MCF 10A (cell line): ENCODE measurements around the gene PTPRN2. TPM values are rescaled to one million over a fixed set of nuclear protein-coding genes. Genes with fewer than 3 reads are reported as not detected.

Experiments used
- BruUV-seq: library from RNA; stranded (reverse); fragments of 400-500 nt; replicated peaks from 2 replicates; lab custom pipeline; 2021; lab: Mats Ljungman, UMichigan
- CTCF ChIA-PET: fragments of 300-600 bp; sonication (Branson Sonifier 250); formaldehyde crosslinking; extraction: SDS; loops from one replicate; lab custom pipeline; 2021; ENCODE audit warnings: antibody characterized with exemption, inconsistent platforms; lab: Yijun Ruan, JAX
- POLR2A ChIA-PET: fragments of 300-600, 350-650 bp; sonication (Branson Sonifier 250); formaldehyde crosslinking; extraction: SDS; loops from one replicate; lab custom pipeline; 2020; ENCODE audit warnings: antibody characterized with exemption, inconsistent platforms; lab: Yijun Ruan, JAX
- DNase-seq: peaks from one replicate; pipeline ENCODE4 v3.0.0-alpha.2; 2018; ENCODE audit not compliant: unreplicated experiment
- H3K27ac Mint-ChIP-seq: one replicate; pipeline ENCODE4 v1.8.0; 2022; ENCODE audit warnings: mild to moderate bottlenecking, low read depth, mixed read lengths; ENCODE audit not compliant: unreplicated experiment
- H3K27me3 Mint-ChIP-seq: one replicate; pipeline ENCODE4 v1.8.0; 2022; ENCODE audit warnings: mixed read lengths; ENCODE audit not compliant: insufficient read depth, unreplicated experiment
- H3K36me3 Mint-ChIP-seq: one replicate; pipeline ENCODE4 v1.8.0; 2022; ENCODE audit warnings: mild to moderate bottlenecking, moderate library complexity, mixed read lengths; ENCODE audit not compliant: insufficient read depth, unreplicated experiment
- H3K4me1 Mint-ChIP-seq: one replicate; pipeline ENCODE4 v1.8.0; 2022; ENCODE audit warnings: mixed read lengths; ENCODE audit not compliant: insufficient read depth, unreplicated experiment
- H3K4me3 Mint-ChIP-seq: one replicate; pipeline ENCODE4 v1.8.0; 2022; ENCODE audit warnings: mild to moderate bottlenecking, moderate library complexity, mixed read lengths; ENCODE audit not compliant: unreplicated experiment
- H3K9me3 Mint-ChIP-seq: one replicate; pipeline ENCODE4 v1.8.0; 2022; ENCODE audit warnings: mixed read lengths; ENCODE audit not compliant: unreplicated experiment
- intact Hi-C: fragments of 100-400 bp; cut with micrococcal nuclease; formaldehyde crosslinking; loops from 2 replicates; pipeline ENCODE4 v1.14.1; 2022
- total RNA-seq: library from RNA; stranded (reverse); gene quantifications from 2 replicates; pipeline ENCODE4 v1.2.3, GENCODE V29; 2022
- TF ChIP-seq, protein P1 (sequence below): fragments of 200-600 bp; IDR thresholded peaks from one replicate; pipeline ENCODE4 v1.8.0; 2022; ENCODE audit warnings: antibody characterized with exemption, mild to moderate bottlenecking; ENCODE audit not compliant: unreplicated experiment

Gene PTPRN2
- total RNA-seq, 1 experiment from 2014 or later, result 4.5 TPM

DNA sequence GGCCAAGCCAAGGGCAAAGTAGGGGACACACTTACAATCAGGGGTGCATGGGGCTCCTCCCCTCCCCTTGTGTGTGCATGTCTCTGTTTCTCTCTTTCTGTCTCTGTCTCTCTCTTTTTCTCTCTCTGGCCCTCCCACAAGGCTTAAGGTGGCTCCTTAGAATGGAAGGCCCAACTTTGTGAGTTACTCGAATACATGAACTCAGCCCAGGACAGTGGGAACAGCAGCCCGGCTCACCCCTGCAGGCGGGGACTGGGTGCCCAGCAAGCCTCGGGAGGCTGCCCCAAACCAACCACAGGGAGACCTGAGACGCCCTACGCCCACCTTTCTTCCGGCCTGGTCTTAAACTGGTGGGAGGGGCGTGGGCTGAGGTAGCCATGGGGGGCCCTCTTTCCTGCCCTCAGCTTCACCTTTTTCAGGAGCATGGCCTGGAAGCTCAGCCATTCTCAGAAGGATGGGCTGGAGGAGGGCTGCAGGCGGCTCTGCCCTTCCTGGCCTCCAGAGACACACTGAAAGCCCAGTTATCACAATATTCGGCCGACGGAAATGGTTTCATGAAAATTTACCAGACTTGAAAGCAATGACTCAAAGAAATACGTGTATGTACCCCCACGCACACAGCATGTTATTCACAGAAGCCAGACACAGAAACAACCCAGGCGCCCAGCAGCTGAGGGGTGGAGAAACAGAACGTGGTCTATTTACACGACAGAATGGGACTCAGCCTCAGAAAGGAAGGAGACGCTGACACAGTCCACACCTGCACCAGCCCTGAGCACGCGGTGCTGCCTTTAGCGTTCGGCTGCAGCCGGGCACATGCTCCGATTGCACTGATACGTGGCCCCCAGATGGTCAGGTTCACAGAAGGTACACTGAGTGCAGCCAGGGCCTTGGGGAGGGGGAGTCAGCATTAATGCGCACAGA is 229.5 kb downstream of the PTPRN2 start:
- no peaks in the 10 kb centered on the region for H3K4me1 Mint-ChIP-seq
- no peak overlapping the region for H3K4me3 Mint-ChIP-seq
- BruUV-seq, result no TSS peak
- H3K27ac Mint-ChIP-seq, result no peak overlapping the region
- intact Hi-C loops, result no loop called here
- DNase-seq, result no peak
- peaks cover 11% of the 10 kb centered on the region for H3K9me3 Mint-ChIP-seq
- ChIA-PET POLR2A (interaction anchor here (0.6 kb wide), 1 partner anchor 347 kb away, joined by 5 read pairs; the partner anchor contains the start of gene NCAPG2), CTCF (interaction anchor here (0.6 kb wide), 1 partner anchor 21 kb away, joined by 3 read pairs; no protein-coding TSS in a partner anchor)
- H3K27me3 Mint-ChIP-seq, result peaks cover 16% of the 10 kb centered on the region
- TF ChIP-seq, protein P1, sequence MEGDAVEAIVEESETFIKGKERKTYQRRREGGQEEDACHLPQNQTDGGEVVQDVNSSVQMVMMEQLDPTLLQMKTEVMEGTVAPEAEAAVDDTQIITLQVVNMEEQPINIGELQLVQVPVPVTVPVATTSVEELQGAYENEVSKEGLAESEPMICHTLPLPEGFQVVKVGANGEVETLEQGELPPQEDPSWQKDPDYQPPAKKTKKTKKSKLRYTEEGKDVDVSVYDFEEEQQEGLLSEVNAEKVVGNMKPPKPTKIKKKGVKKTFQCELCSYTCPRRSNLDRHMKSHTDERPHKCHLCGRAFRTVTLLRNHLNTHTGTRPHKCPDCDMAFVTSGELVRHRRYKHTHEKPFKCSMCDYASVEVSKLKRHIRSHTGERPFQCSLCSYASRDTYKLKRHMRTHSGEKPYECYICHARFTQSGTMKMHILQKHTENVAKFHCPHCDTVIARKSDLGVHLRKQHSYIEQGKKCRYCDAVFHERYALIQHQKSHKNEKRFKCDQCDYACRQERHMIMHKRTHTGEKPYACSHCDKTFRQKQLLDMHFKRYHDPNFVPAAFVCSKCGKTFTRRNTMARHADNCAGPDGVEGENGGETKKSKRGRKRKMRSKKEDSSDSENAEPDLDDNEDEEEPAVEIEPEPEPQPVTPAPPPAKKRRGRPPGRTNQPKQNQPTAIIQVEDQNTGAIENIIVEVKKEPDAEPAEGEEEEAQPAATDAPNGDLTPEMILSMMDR, result no peak
- H3K36me3 Mint-ChIP-seq, result no peaks in the 10 kb centered on the region

DNA sequence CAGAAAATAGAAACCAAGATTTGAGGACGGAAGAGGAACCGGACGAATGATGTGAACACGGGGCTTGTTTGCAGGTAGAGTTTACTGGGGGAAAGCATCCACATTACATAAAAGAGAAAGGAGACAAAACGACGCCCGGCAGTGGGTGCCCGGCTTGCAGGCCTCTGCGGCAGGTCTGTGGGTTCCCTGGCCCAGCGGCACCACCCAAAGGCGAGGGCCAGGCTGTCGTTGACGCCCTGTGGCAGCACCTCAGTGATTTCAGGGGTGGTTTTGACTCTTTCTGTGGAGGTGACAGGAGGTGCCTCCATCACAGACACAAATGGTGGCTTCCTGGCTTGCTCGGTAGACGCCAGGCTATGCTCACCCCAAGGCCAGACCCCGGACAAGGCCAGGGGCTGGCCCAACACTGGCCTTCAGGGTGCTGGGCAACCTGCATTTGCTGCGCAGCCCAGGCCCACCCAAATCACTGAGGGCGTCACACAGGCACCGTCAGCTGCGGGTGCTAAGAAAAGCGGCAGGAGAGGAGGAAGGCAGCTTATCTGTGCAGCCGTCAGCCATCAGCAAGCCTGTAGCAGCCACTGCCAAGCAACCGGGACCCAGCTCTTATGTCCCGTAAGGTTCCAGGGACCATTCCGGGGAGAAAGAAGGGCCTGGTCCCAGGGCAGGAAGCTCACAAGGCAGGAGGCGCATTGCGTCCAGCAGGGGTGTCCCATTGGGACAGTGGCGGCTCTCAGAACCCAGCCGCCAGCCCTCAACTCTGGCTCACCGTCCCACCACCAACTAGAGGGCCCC is 230.3 kb downstream of the PTPRN2 start:
- H3K27ac Mint-ChIP-seq, result no peak overlapping the region
- CTCF ChIA-PET, result interaction anchor here (0.6 to 3.2 kb wide), 8 partner anchors 10 to 1713 kb away, joined by 3 to 30 read pairs (median 6); no protein-coding TSS in a partner anchor
- H3K4me3 Mint-ChIP-seq, result no peak overlapping the region
- TF ChIP-seq, protein P1, result no peak
- DNase-seq, result no peak
- no peaks in the 10 kb centered on the region for H3K4me1 Mint-ChIP-seq
- H3K27me3 Mint-ChIP-seq, result peaks cover 16% of the 10 kb centered on the region
- H3K9me3 Mint-ChIP-seq, result peaks cover 11% of the 10 kb centered on the region
- BruUV-seq, result no TSS peak
- POLR2A ChIA-PET, result no interaction called here
- intact Hi-C loops, result no loop called here
- H3K36me3 Mint-ChIP-seq, result no peaks in the 10 kb centered on the region

DNA sequence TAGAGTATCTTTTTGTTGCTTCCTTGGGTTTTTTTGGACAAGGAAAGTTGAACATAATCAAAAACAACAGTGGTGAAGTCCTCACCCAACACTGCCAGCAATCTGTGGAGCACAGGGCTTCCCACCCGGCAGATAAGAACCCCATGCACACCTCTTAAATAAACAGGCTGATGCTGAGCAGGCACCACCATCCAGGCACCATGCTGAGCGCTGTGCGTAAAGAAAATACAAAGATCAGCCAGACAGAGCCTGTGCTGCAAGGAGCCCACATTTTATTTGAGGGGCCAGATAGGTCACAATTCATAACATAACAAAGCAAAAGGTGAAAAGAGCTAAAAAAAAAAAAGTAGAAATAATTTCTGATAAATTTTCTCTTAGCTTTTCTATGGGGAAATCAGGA is 231.2 kb downstream of the PTPRN2 start:
- CTCF ChIA-PET, result interaction anchor here (0.6 to 3.2 kb wide), 14 partner anchors 11 to 1712 kb away, joined by 3 to 30 read pairs (median 4); no protein-coding TSS in a partner anchor
- intact Hi-C loops, result no loop called here
- TF ChIP-seq, protein P1, result no peak
- BruUV-seq, result no TSS peak
- H3K27ac Mint-ChIP-seq, result no peak overlapping the region
- peaks cover 11% of the 10 kb centered on the region for H3K9me3 Mint-ChIP-seq
- POLR2A ChIA-PET, result no interaction called here
- H3K4me3 Mint-ChIP-seq, result no peak overlapping the region
- H3K4me1 Mint-ChIP-seq, result no peaks in the 10 kb centered on the region
- H3K36me3 Mint-ChIP-seq, result no peaks in the 10 kb centered on the region
- H3K27me3 Mint-ChIP-seq, result peaks cover 16% of the 10 kb centered on the region
- no peak for DNase-seq
